Measurements from ENCODE around the gene HS6ST3.

HS6ST3 gene

DNA sequence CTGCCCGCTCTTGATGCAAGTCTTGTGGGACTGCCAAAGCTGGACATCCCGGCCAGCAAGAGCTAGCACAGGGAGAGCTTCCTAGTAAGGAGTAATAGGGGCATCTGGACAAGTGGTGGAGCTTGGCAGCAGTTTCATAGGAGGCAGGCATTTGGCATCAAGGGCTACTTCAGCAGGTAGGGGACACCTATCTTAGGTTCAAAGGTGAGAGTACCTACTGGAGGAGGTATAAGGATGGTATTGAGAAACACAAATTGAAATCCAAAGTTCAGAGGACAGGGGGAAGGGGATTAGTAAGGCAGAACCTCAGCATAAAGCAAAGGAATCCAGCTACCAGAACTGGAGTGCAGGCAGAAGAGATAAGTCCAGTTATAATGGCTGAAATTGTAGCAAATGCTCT lies 462.7 kb downstream of the HS6ST3 start:
- no peak for FAIRE-seq

DNA sequence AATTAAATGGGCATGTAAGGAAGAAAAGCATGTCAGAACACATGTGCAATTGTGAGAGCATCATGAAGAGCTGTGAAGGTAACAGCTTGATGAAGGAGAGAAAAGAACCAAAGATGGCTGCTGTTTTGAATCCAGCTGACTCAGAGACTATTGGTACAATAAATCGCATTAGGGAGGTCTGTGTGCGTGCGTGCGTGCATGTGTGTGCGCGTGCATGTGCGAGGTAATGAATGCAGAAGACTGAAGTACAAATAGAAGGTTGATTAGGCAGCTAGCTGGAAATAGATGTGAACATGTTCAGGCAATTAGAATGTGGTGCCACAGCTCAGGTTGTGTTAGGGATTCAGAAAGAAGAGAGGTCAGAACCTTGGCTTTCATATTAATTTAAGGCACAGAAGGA lies 463.9 kb downstream of the HS6ST3 start:
- FAIRE-seq: no peak

DNA sequence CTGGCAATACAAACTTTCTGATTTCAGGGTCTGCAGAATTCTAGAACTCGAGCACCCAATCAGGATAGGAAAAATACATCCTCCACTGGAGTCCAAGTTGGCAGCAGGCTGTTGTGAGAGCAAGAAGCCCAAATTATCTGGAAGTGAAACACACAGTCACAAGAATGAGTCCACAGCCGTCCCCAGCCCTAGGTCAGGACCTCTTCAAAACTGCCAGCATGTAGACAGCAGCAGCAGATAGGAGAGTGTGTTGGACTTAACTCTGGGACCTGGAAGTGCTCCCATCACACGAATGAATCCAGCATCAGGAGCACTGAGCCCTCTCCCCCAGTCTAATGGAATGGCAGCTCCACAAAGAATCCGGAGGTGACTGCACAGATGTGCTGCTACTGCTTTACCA lies 483.7 kb downstream of the HS6ST3 start:
- FAIRE-seq: no peak

DNA sequence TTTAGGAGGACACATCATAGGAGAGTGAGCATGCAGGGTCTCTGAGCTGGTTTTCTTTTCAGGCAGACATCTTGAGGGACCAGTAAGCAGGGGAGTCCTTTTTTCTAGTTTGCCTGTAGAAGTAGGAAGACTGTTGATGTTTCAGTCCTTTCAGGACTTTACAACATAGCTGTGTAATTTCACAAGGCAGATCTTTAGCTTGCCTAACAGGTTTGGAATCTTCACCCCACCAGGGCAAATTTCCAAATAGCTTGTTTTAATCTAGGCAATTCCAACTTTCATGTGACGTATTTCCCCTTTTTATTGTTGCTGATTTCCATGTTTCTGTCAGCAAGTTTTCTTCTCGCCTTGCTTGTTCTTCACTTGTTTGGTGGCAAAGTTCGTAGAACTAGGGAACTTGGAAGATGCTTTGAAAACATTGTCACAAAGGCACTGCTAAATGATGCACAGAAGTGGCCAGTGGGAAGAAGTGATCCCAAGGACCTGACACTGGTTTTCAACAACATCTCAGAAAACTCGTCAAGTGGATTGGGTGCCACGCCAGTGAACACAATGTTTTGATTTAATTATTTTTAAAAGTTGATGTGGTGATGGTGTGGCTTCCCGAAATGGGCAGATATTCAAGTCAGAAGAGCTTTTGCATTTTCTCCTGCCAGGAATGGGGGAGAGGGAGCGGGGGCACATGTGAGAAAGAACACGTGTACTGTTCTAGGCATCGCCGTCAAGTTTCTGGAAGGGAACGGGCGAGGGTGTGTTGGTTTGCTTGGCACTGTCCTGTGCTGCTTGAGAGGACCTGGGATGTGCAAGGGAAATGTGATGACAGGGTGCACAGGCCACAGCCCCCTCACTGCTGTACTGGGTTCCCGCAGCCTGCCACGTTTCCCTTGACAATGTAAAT lies 485.8 kb downstream of the HS6ST3 start:
- no peak for FAIRE-seq

DNA sequence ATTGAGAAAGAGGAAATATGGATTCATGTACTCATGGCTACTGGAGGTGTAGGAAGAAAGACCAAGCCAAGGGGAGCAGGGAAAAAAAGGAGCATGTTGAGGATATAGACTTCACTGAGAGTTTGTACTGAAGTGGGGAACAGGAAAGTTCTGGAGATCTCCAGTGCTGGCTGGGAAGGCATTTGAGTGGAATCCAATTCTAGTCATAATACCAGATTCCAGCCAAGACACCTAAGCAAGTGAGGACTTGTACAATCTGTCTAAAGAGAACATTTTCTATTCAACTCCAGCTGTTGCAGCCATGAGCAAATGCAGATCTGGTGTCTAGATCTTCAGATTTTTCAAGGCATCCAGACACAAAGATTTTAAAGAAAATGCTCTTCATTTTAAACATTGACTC lies 491.8 kb downstream of the HS6ST3 start:
- no peak for FAIRE-seq

DNA sequence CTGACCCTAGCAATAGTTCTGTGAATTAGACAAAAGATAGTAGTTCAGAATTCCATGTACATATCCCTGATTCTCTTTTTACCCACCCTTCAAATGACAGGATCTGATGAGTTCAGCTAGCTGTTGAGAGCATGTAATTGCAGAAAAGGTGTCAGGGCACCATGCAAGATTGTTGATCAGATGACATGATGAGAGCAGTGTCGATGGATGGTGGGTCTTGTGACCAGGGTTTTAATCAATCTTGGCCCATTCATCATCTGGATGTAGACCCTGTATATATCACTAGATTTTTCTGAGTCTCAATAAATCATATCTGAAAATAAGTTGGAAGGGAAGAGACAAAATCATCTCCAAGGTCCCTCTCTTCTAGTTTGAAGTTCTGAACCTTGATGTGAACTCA lies 525.3 kb downstream of the HS6ST3 start:
- no peak for FAIRE-seq

DNA sequence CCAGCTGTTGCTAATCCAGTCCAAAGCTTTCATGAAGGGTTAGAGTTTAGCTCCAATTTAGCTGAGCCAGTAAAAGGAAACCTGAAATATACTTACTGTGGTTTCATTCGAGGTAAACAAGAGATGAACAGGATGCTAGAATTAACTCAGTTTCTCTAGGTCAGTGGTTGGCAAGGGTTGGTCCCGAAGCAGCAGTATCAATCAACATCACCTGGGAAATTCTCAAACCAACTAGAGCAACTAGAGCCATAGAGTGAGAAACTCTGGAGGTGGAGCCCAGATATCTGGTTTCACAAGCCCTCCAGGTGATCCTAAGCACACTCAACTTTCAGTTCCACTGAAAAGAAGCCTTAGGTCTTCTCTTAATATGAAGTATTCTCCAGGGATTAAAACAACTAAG lies 527.6 kb downstream of the HS6ST3 start:
- no peak for FAIRE-seq

DNA sequence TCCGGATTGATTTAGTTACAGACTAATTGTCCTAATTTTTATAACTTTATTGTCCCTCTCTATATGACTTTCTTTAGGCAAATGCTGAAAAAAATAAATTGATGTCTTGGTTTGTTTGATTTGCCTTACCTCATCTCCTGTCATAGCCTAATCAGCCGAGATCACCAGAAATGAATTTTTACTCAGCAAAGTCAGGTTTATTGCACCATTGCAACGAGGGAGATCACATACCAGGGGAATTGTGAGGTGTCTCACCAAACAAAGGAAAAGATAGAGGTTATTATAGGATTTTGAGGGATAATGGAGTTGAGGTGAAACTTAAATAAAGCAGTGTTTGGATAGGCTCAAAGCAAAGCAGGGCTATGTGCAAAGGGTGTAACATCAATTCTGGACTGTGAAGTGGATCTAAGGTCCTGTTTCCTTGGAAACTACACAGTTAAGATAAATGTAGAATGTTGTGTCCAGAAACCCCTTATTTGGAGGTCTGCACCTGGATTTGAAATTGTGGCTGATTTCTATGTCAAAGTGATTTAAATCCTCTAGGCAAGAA lies 531.8 kb downstream of the HS6ST3 start:
- no peak for FAIRE-seq

DNA sequence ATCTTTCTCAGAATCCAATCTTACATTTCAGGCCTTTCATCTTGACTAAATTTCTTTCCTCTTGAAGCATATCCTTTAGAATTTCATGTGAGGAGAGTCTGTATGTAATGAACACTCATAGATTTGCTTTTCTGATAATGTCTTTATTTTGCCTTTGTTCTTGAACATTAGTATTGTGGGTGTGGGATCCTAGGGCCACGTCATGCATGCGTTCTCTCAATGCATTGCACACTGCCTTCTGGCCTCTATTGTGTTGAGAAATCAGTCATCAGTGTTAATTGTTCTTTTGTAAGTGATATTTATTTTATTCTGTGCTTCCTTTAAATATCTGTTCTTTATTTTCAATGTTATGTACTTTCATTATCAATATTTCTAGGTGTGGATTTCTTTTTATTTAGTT lies 539.4 kb downstream of the HS6ST3 start:
- FAIRE-seq: no peak

DNA sequence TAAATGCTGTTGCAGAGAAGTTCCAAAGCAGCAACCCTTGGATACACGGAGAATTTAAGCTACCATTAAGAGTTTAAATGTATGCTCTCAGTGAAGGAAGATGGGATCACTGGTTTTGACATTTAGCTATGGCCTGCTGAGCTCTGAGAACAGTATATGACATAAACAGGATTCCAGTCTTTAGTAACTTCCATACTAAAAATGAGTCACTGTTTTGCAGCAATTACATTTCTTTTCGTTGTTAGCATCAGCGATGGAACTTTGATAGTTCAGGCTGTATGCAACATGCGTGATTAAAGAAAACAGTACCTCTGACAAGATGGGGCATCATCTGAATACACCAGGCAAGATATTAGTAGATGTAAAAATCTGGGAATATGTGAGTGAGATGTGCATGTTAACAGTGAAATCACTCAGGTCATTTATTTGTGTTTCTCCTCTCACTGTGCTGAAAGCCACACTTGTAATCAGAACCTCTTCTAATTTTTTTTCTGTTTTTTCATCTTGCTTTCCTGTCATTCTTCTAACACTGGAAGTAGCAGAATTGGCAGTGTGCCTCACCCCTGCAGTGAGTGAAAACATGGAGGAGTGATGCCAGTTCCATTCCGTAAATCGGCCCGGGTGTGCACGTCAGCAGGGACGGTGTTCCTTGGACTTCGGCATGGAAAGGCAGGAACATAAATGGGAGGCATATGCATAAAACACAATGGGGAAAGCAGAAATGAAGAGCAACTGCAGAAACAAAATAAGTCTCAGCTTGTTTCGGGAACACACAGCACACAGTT lies 542.8 kb downstream of the HS6ST3 start:
- no peak for FAIRE-seq

DNA sequence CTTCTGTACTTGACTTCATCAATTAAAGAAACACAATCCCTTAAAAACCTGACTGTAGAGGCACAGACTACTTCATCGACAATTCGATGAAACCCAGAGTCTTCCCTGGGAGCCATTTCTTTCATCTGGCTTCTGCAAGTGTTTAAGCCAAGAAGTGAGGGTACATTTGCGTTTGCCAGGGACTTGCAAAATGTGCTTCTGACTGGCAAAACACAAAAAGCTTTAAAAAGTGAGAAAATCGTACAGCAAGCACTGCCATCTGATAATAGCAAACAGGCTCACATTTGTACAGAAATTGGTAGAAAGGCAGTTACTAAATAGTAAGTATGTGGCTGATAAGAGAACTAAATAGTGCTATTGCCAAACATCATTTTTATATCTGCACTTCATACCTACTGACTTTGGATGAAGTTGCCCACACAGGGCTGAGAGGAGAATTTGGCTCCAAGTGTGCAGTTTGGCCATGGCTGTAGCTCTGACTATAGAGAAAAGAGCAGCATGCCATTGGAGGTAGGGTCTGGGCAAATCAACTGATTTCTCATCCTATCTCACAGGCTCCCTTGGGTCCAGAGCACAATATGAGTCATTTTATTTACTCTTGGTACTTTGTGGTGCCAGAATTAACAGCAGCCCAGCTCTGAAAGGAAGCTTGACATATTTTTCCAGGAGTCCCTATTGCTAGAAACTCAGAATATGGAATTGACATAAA lies 546.2 kb downstream of the HS6ST3 start:
- no peak for FAIRE-seq

DNA sequence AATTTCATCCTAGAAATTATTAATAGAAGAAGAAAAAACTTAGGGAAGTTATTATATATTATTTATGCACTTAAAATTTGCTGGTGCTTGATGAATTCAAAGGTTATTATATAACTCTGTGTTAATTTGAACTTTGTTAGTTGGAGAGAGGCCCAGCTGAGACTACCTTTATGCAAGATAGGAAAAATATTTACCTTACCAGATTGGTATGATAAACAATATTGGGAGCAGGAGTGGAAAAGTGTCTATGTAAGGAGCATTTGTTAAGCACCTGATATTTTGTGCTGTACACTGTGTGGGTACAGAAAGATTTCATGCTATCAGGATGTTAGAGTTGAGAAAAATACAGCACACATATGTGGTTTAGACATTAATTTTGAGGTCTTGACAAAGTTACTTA lies 547.1 kb downstream of the HS6ST3 start:
- FAIRE-seq: no peak

DNA sequence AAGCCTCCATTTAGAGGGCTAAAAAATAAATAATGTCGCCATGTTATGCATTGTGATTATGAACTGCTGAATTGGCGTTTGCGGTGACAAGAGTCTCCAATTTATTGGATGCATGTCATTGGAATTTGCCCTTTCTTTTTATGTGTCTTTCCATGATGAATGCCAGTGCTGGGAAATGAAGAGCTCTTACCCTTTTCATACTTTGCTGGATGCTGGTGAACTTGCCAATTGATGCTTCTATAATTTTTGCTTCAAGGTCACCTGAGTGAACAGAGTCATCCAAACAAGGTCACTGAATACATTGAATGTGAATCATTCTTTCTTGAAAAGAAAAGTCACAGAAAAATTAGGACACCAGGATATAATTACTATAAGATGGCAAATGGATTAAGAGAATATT lies 556.2 kb downstream of the HS6ST3 start:
- FAIRE-seq: no peak

DNA sequence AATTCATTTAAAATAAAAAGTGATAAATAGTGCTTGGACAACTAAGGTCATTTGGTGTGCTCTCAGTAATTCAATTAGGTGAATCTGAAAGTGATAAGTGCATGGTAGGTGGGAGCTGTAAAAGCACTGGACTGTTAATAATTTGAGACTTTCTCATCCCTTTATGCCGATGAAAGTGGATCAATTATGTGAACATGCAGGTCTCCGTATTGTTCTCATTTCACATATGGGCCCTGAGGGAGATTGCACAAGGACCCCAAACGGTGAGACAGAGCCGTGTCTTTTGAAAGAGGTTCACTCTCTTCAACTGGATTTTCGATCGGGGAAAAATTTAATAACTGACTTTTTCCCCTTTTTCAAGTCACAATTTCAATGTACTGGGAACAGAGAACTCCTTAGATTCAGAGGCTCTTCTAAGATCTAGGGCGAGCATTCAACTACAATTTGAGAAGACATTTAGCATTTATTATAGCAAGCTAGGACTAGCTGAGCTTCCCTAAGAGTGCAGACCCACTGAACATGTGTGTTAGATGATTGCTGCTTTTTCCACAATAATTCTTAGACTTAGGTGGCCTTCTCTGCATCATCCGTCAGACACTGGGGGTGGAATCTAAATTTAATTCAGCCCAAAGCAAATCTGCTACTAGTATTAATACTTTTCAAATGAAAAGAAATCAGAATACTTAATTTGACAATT lies 556.8 kb downstream of the HS6ST3 start:
- FAIRE-seq: no peak

DNA sequence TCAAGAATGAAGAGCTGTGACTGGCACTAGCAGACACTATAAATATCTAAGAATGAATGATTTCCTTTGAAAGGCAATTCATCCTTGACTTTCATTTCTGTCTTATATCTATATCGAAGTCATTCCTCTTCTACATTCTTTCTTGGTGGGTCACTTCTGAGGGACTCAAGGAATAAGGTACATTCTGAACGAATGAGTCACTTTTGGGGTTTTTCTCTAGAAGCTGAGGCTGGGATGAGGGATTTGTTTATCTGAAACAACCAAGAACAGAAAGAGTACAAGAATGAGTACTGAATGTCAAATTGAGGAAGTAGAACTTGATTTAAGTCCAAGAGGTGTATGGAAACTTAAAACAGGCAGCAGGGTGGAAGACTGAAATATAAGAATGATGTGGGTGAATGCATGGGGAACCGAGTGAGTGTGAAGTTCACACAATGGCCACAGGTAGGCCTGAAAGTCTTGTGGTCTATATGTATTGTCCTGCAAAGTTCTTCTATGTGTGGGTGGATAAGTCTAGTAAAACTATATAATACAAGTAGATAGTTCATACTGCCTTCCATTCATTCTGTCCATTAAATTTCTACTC lies 560.5 kb downstream of the HS6ST3 start:
- no peak for FAIRE-seq

DNA sequence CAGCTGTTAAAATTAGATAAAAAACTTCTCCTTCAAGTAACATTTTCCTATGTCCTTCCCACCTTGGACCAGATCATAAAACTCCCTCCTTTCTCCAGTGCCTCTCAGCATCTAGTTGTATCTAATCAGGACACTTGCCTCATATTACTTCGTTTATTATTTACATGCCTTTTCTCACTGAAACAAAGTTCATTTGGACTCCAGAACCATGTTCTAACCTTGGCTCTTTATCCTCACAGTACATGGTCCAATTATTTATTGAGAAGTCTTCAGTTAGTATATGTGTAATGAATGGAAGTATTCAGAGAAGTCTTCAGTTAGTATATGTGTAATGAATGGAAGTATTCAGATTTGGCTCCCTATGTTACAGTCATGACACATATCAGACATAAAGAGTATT lies 561.7 kb downstream of the HS6ST3 start:
- no peak for FAIRE-seq

DNA sequence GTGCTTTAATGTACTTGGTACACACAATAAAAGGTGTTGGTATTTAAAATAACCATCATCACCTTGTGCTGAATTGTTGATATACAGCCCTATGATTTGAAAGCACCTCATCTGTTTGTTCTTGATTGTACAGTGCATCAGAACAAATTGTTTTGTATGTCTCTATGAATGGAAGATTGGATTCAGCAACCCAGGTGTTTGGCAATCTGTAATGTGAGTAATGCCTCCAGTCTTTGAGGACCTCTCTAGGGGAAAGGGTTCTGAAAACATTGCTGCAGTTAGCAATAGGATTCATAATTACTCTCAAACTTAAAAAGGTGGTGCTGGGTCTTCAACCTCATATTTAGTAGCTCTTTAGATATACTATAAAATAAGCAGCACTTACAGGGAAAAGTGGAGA lies 562.6 kb downstream of the HS6ST3 start:
- FAIRE-seq: no peak

DNA sequence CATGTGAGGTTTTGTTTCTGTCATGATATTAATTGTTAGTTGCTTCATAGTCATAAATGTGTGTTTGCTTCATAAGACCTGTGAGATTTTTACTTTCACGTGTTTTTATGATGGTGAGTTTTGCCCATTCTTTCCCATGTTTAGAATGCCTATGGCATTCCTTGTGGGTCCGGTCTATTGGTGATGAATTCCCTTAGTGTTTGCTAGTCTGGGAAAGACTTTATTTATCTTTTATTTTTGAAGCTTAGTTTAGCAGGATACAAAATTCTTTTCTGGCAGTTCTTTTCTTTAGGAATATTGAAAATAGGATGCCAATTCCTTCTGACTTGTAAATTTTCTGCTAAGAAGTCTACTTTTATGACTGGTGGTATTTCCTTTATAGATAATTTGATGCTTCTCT lies 571.7 kb downstream of the HS6ST3 start:
- FAIRE-seq: no peak

DNA sequence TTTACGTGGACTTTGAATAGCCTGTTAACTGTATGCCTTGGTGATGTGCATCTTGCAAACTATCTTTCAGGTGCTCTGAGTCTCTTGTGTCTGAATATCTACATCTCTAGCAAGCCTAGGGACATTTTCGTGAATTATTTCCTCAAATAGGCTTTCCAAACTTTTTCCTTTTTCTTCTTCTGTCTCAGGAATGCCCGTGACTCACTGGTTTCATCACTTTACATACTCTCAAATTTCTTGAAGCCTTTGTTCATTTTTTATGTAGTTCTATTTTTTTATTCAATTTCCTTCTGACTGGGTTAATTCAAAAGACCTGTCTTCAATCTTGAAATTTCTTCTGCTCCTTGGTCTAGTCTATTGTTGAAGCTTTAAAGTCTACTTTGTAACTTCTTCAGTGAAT lies 572.1 kb downstream of the HS6ST3 start:
- FAIRE-seq: no peak

DNA sequence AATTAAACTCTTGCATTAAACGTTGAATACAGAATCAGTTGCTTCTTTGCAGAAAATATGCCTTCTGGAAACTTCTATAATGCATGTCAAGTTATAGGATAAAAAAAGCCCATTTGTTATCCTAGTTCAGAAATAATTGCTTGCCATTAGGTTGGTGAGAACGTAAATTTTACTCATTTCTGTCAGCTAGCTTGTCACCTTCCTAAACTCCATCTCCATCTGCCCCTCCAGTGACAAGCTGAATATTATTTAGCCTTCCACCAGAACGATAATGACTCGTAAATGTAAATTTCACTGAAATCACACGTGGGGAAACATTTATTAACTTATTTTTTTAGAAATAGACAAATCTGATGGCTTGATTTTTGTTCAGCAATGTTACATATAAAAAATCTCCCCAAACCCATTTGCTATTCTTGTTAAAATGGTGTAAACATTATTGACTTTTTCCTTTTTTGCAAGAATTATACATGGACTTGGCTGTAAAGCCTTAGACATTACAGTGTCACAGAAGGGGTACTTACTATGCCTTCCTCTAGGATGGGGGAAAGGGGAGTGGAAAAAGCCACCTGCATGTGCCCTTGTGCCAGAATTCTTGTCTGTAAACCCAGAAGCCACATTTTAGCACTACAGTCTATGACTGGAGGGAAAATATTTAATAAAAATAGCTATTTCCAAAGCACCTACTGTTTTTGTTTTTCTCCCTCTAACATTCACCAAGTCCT lies 577.5 kb downstream of the HS6ST3 start:
- no peak for FAIRE-seq

DNA sequence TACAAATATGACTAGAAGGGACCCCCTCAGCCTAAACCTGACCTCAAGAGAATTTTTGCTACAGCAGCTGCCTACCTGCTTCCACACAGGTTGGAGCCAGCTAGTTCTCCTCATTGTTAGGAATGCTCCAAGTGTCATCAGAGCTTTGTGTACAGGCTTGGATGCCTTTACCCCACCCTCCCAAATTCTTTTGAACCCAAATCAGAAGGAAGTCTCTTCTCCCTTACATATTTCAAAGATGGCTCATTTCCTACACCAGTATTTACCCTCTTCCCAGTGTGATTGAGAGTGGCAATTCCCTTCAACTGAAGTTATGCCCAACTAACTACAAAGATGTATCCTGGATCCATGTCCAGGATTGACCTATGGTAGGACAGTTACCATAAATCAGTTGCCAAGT lies 581.2 kb downstream of the HS6ST3 start:
- FAIRE-seq: no peak

DNA sequence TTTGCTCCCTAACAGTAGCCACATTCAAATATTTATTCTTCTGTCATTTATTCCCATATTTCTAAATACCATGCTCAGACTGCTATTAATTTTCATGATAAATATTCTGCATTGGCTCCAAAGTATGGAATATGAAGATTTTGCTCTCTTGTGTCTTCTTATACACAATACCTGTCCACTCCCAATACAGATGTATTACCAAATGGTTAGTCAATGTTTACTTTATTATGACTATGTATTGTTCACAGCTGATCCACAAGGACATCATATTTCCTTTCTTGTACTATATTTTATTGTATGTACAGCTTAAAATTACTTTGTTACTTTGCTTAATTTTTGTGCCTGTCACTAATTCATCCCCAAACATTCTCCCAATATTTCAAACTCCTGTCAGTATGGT lies 582.1 kb downstream of the HS6ST3 start:
- no peak for FAIRE-seq
